Panc1 (cell line): ENCODE measurements around the gene DNM1.

Experiments
- CTCF ChIP-seq: fragments of 450-650 bp; IDR thresholded peaks from 2 replicates; pipeline ENCODE4 v1.5.1; 2017; ENCODE audit warnings: mild to moderate bottlenecking
- POLR2AphosphoS5 ChIP-seq: IDR thresholded peaks from 2 replicates; pipeline ENCODE4 v1.6.1; 2012; ENCODE audit warnings: mild to moderate bottlenecking, low read depth, low read length, moderate library complexity
- REST ChIP-seq, 2 experiments: IDR thresholded peaks; 2 replicates each; pipeline ENCODE4 v1.6.1; 2011 to 2012; ENCODE audit warnings: low read depth in 2 of 2, control low read depth in 1 of 2, low read length in 1 of 2, mild to moderate bottlenecking in 1 of 2, moderate library complexity in 1 of 2; ENCODE audit not compliant: insufficient read depth in 1 of 2
- TCF7L2 ChIP-seq: IDR thresholded peaks from 2 replicates; pipeline ENCODE4 v1.6.1; 2011; ENCODE audit warnings: mild to moderate bottlenecking, low read depth, low read length, inconsistent platforms

- TF ChIP-seq REST (IDR thresholded peaks at IDR 0.05; ENCODE audit: insufficient read depth in 1 of 2, low read depth in 2 of 2, low read length in 1 of 2) (no peak), POLR2AphosphoS5 (no peak), CTCF (peak; percentile 97), TCF7L2 (no peak)
These were observed at the start of gene DNM1 for GRCh38 chr9:128203024-128203706.
